HG02588 (cell line): ENCODE results near the gene DBP.
A peak's percentile ranks its signal among the peaks of the same experiment; 100 is the strongest.

ENCODE experiments used
- ATAC-seq: cut with Tn5 transposase; IDR thresholded peaks from one replicate; pipeline ENCODE4 v1.9.1; 2021; ENCODE audit warnings: mild to moderate bottlenecking, moderate library complexity; ENCODE audit not compliant: unreplicated experiment

The DBP gene

GRCh38 chr19:48628486-48629296 is 8.5 kb downstream of the DBP start:
- no peak for ATAC-seq

- ATAC-seq: no peak
Measured at GRCh38 chr19:48627865-48628314, 9.3 kb downstream of the DBP start.

- ATAC-seq: no peak
Measured at GRCh38 chr19:48627201-48627864, 9.8 kb downstream of the DBP start.

GRCh38 chr19:48625891-48626327 is 11.3 kb downstream of the DBP start:
- ATAC-seq: no peak

- no peak for ATAC-seq
Measured at GRCh38 chr19:48624791-48625723, 12.1 kb downstream of the DBP start.

- peak; percentile 52 for ATAC-seq
Measured at GRCh38 chr19:48624067-48624594, 13.0 kb downstream of the DBP start.

GRCh38 chr19:48623556-48624066 is 13.6 kb downstream of the DBP start:
- no peak for ATAC-seq

GRCh38 chr19:48619692-48620585 is 17.2 kb downstream of the DBP start:
- no peak for ATAC-seq

- peak; percentile 80 for ATAC-seq
Measured at GRCh38 chr19:48618916-48619691, 18.1 kb downstream of the DBP start, which contains the start of the genes RPL18 and SPHK2. Gene RPL18, minus strand, starts transcription at chr19:48619178. Its CDS starts 35 bp downstream, at chr19:48619143. Gene SPHK2, plus strand, starts transcription at chr19:48619506. Its CDS starts 1,009 bp downstream, at chr19:48620515.

- no peak for ATAC-seq
Measured at GRCh38 chr19:48618278-48618915, 18.8 kb downstream of the DBP start.

- ATAC-seq: no peak
Measured at GRCh38 chr19:48617146-48617937, 19.8 kb downstream of the DBP start.

- no peak for ATAC-seq
Measured at GRCh38 chr19:48616491-48617056, 20.6 kb downstream of the DBP start.

GRCh38 chr19:48616041-48616436 is 21.1 kb downstream of the DBP start:
- no peak for ATAC-seq

- no peak for ATAC-seq
Measured at GRCh38 chr19:48615231-48616040, 21.7 kb downstream of the DBP start.

- no peak for ATAC-seq
Measured at GRCh38 chr19:48614436-48615230, 22.5 kb downstream of the DBP start, which contains the start of gene FAM83E. Gene FAM83E, minus strand, starts transcription at chr19:48615076. Its CDS starts 1,704 bp downstream, at chr19:48613372.
